Nephron (organoid): Measurements from ENCODE around the gene GPR132.

Source experiments
- H3K27ac Mint-ChIP-seq, 3 experiments: 2 replicates each; pipeline ENCODE4 v1.8.0; 2020; ENCODE audit warnings: mixed read lengths in 3 of 3, mild to moderate bottlenecking in 2 of 3, moderate library complexity in 1 of 3
- H3K27me3 Mint-ChIP-seq: 2 replicates; pipeline ENCODE4 v1.8.0; 2021; ENCODE audit warnings: low read depth, mild to moderate bottlenecking, moderate library complexity, mixed read lengths
- H3K36me3 Mint-ChIP-seq: 2 replicates; pipeline ENCODE4 v1.8.0; 2020; ENCODE audit warnings: low read depth, mixed read lengths
- H3K4me1 Mint-ChIP-seq: 2 replicates; pipeline ENCODE4 v1.8.0; 2020; ENCODE audit warnings: mixed read lengths
- H3K4me3 Mint-ChIP-seq, 3 experiments: 2 replicates each; pipeline ENCODE4 v1.8.0; 2020; ENCODE audit warnings: mild to moderate bottlenecking in 3 of 3, mixed read lengths in 3 of 3, moderate library complexity in 2 of 3
- H3K9me3 Mint-ChIP-seq: 2 replicates; pipeline ENCODE4 v1.8.0; 2020; ENCODE audit warnings: mixed read lengths
- TF ChIP-seq, protein P1 (sequence below), 3 experiments: fragments of 200-600 bp; sonication (generic); IDR thresholded peaks; one replicate each; pipeline ENCODE4 v1.5.0; 2021; ENCODE audit warnings: antibody characterized with exemption in 3 of 3; ENCODE audit not compliant: unreplicated experiment in 3 of 3

GPR132 gene

DNA sequence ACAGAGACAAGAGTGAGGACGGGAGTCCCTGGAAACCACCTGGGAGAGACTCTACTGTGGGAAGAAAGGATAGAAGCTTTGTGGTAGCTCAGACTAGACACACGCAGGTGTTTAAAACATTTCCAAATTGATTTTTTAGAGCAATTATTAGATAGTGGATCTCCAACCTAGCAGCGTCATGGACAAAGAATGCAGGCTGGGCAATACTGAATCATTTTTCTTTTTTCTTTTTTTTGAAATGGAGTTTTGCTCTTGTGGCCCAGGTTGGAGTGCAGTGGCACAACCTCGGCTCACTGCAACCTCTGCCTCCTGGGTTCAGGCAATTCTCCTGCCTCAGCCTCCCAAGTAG lies 13.1 kb downstream of the GPR132 start:
- Mint-ChIP-seq H3K36me3 (no peaks in the 10 kb centered on the region), H3K27me3 (peaks cover 30% of the 10 kb centered on the region), H3K9me3 (no peaks in the 10 kb centered on the region), H3K4me3 (no peak overlapping the region), H3K4me1 (no peaks in the 10 kb centered on the region), H3K27ac (no peak overlapping the region)
- TF ChIP-seq, protein P1, sequence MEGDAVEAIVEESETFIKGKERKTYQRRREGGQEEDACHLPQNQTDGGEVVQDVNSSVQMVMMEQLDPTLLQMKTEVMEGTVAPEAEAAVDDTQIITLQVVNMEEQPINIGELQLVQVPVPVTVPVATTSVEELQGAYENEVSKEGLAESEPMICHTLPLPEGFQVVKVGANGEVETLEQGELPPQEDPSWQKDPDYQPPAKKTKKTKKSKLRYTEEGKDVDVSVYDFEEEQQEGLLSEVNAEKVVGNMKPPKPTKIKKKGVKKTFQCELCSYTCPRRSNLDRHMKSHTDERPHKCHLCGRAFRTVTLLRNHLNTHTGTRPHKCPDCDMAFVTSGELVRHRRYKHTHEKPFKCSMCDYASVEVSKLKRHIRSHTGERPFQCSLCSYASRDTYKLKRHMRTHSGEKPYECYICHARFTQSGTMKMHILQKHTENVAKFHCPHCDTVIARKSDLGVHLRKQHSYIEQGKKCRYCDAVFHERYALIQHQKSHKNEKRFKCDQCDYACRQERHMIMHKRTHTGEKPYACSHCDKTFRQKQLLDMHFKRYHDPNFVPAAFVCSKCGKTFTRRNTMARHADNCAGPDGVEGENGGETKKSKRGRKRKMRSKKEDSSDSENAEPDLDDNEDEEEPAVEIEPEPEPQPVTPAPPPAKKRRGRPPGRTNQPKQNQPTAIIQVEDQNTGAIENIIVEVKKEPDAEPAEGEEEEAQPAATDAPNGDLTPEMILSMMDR (IDR thresholded peaks at IDR 0.05; ENCODE audit: unreplicated experiment in 3 of 3): no peak

DNA sequence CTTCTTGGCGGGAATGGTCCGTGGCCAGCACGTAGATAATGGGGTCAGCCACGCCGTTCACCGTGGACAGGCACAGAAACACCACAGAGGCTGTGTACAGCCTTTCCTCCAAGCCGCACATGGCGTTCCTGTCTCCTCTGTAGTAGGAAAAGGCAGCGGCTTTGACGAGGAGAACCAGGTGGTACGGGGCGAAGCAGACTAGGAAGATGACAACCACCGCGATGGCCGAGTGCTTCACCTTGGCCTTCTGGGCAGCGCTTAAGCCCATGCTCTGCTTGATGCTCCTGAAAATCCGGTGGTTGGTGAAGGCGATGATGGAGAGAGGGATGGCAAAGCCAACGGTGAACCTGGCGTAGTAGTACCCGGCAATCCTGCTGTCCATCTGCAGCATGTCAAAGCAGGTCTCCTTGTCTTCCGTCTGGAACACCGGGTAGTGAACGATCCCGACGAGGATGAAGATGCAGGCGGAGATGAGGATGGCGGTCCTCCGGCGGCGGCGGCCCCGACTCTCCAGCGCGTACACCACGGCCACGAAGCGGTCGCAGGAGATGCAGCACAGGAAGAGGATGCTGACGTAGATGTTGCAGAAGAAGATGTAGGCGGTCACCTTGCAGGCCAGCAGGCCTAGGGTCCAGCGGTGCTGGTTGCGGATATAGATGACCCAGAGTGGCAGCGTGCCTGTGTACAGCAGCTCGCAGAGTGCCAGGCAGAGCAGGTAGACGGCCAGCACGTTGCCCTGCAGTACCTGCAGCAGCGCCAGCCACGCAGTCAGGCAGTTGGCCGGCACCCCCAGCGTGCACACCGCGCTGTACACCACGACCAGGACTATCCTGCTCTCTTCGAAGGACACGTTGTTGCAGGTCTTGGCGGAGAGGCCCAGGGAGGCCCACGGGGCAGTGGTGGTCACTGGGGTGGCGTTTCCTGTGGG lies 13.8 kb downstream of the GPR132 start:
- H3K36me3 Mint-ChIP-seq: no peaks in the 10 kb centered on the region
- peaks cover 25% of the 10 kb centered on the region for H3K27me3 Mint-ChIP-seq
- no peak overlapping the region for H3K27ac Mint-ChIP-seq
- H3K9me3 Mint-ChIP-seq: no peaks in the 10 kb centered on the region
- no peaks in the 10 kb centered on the region for H3K4me1 Mint-ChIP-seq
- H3K4me3 Mint-ChIP-seq: no peak overlapping the region
- TF ChIP-seq, protein P1 (IDR thresholded peaks at IDR 0.05; ENCODE audit: unreplicated experiment in 3 of 3): no peak

DNA sequence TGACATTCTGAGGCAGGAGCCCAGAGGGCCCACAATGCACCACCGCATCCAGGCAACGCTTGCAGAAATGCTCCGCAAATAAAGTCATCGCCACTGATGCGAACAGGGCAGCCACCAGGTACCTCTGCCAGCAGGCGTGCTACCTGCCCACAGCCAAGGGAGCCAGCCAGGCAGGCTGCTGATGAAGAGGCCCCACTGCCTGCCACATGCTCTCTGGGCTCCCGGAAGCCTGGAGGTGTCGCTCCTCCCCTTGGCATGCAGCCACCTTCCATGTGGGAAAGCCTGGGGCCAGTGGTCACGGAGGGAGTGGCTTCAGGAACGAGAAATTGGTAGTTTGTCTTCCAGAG lies 14.7 kb downstream of the GPR132 start:
- Mint-ChIP-seq H3K27ac (no peak overlapping the region), H3K36me3 (no peaks in the 10 kb centered on the region), H3K9me3 (no peaks in the 10 kb centered on the region), H3K27me3 (peaks cover 20% of the 10 kb centered on the region), H3K4me3 (no peak overlapping the region), H3K4me1 (no peaks in the 10 kb centered on the region)
- TF ChIP-seq, protein P1 (IDR thresholded peaks at IDR 0.05; ENCODE audit: unreplicated experiment in 3 of 3): no peak

DNA sequence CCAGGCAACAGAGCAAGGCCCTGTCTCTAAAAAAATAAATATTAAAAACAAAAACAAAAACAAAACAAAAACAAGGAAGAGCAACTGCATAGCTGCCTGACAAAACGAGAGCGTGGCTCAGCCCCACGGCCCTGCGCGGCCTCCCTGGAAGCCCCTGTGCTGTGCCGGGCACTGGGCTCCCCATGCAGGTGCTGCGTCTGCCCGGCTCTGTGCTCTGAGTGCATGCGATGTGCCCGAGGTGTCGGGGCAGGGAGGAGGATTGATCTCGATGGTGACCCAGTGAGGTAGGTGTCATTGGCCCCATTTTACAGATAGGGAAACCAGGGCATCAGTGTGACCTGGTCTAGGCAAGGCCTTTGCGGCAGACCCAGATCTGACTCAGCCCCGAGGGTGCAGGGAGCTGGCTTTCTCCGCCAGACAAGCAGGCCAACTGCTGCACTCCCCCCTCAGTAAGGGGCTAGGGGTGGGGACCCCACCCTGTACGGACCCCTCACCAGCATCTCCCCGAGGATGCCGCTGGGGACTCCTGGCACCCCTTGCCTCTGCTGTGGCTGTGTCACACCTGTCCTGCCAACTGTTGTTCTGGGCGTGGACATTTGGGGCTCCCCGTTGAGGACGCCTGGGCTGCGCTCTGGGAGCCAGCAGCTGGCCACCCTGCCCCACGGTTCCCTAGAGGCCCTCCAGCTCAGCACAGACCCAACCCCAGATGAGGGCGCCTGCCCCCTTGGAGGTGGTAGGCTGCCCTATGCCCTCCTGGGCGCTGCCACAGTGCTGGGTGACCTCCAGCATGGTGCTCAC lies 15.3 kb downstream of the GPR132 start:
- H3K9me3 Mint-ChIP-seq: no peaks in the 10 kb centered on the region
- no peak overlapping the region for H3K27ac Mint-ChIP-seq
- no peaks in the 10 kb centered on the region for H3K4me1 Mint-ChIP-seq
- H3K4me3 Mint-ChIP-seq: no peak overlapping the region
- H3K27me3 Mint-ChIP-seq: peaks cover 16% of the 10 kb centered on the region
- TF ChIP-seq, protein P1 (IDR thresholded peaks at IDR 0.05; ENCODE audit: unreplicated experiment in 3 of 3): no peak
- H3K36me3 Mint-ChIP-seq: no peaks in the 10 kb centered on the region

DNA sequence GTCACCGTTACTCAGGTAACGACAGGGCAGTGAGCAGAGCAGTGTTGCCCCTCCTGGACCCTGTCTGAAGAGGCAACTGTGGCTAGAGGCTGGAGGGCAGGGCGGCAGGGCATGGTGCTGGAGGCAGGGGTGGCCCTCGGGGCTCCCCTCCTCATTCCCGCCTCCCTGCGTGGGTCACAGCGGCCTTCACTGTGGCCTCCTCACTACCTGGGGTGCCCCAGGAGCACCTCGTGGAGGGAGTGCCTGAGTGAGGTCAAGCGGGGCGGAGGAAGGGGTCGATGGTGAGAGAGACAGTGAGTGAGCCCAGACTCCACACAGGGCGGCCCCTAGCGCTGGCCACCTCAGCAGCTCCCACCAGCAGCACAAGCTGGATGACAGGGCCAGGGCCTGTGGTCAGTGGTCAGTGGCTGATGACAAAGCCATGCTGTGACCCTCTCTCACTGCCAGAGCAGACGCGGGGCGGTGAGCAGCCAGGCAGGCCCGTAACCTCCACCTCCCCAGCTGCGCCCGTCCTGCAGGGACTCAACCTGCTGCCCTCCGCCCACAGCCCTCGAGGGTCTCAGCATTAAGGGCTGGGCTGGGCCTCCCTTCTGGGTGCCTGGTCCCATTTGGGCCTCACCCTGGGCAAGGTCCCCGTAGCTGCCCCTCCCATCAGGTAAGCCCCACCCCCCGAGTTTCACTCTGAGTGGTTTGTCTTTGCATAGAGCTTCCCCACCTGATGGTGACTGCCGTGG lies 17.8 kb downstream of the GPR132 start:
- Mint-ChIP-seq H3K27me3 (peaks cover 27% of the 10 kb centered on the region), H3K9me3 (no peaks in the 10 kb centered on the region)
- TF ChIP-seq, protein P1 (IDR thresholded peaks at IDR 0.05; ENCODE audit: unreplicated experiment in 3 of 3): no peak

More for the DNA sequence above, 17.8 kb downstream of the GPR132 start:
- Mint-ChIP-seq H3K27ac (no peak overlapping the region), H3K4me1 (no peaks in the 10 kb centered on the region), H3K4me3 (no peak overlapping the region), H3K36me3 (no peaks in the 10 kb centered on the region)
